Peyer's patch (tissue), 4 donors: ENCODE results near the gene CYP2A13. TPM values are rescaled to one million over a fixed set of nuclear protein-coding genes. Genes with fewer than 3 reads are reported as not detected.
"Not testable (repeated sequence)": the region's sequence is repeated elsewhere in the genome, so short reads cannot be mapped to it uniquely, and the experiment has no call there.

ENCODE experiments used
- DNase-seq, 3 donors: peaks; one replicate each; pipeline ENCODE4 v3.0.0-alpha.2; 2017 to 2019
- H3K27ac ChIP-seq, 4 donors: fragments of 200-600 bp; sonication (generic); one replicate each; pipeline ENCODE4 v1.5.1; 2016 to 2019
- H3K27me3 ChIP-seq, 2 donors: fragments of 200-600 bp; sonication (generic); one replicate each; pipeline ENCODE4 v1.5.1; 2019
- H3K36me3 ChIP-seq, 3 donors: fragments of 200-600 bp; sonication (generic); one replicate each; pipeline ENCODE4 v1.5.1; 2016 to 2019
- H3K4me1 ChIP-seq, 4 donors: fragments of 200-600 bp; sonication (generic); one replicate each; pipeline ENCODE4 v1.5.1; 2016 to 2019
- H3K4me3 ChIP-seq, 4 donors: fragments of 200-600 bp; sonication (generic); 1 replicate in 3 of 4; 2 replicates in 1 of 4; pipeline ENCODE4 v1.5.1; 2016 to 2019; ENCODE audit warnings: mild to moderate bottlenecking in 1 of 4
- H3K9me3 ChIP-seq, 4 donors: fragments of 200-600 bp; sonication (generic); one replicate each; pipeline ENCODE4 v1.5.1; 2016 to 2019; ENCODE audit warnings: mild to moderate bottlenecking in 1 of 4
- CTCF ChIP-seq, 6 experiments: fragments of 450-650 bp in 4 of 6; fragments of 200-600 bp in 2 of 6; sonication (generic) in 1 of 6; IDR thresholded peaks; one replicate each; pipeline ENCODE4 v1.5.1; 2017 to 2019; ENCODE audit warnings: antibody characterized with exemption in 6 of 6, mild to moderate bottlenecking in 3 of 6, moderate library complexity in 1 of 6
- POLR2A ChIP-seq, 2 donors: fragments of 450-650 bp; IDR thresholded peaks; one replicate each; pipeline ENCODE4 v1.5.1; 2017; ENCODE audit warnings: antibody characterized with exemption in 2 of 2, mild to moderate bottlenecking in 2 of 2, moderate library complexity in 2 of 2
- total RNA-seq, 4 donors: library from RNA; depleted of rRNA; stranded (reverse); fragments of >200 nt; gene quantifications; one replicate each; pipeline ENCODE4 v1.1.0, GENCODE V29; 2016

Gene CYP2A13
- total RNA-seq, 4 donors from 2014 or later: not detected

- no peak for TF ChIP-seq CTCF (IDR thresholded peaks at IDR 0.05)
- no peak for TF ChIP-seq POLR2A (IDR thresholded peaks at IDR 0.05)
- no peak overlapping the region for H3K27ac ChIP-seq
- H3K36me3 ChIP-seq: no peaks in the 10 kb centered on the region
- no peaks in the 10 kb centered on the region for H3K9me3 ChIP-seq
- H3K4me1 ChIP-seq: no peaks in the 10 kb centered on the region
- H3K27me3 ChIP-seq: no peaks in the 10 kb centered on the region
- DNase-seq: no peak
- no peak overlapping the region for H3K4me3 ChIP-seq
Observed at GRCh38 chr19:41096353-41096752, 8.1 kb downstream of the CYP2A13 start.

GRCh38 chr19:41097302-41097701, 9.1 kb downstream of the CYP2A13 start:
- no peak for TF ChIP-seq POLR2A (IDR thresholded peaks at IDR 0.05)
- no peak for TF ChIP-seq CTCF (IDR thresholded peaks at IDR 0.05)
- no peaks in the 10 kb centered on the region for H3K9me3 ChIP-seq
- H3K36me3 ChIP-seq: no peaks in the 10 kb centered on the region
- DNase-seq: no peak
- no peaks in the 10 kb centered on the region for H3K27me3 ChIP-seq
- no peak overlapping the region for H3K27ac ChIP-seq
- no peak overlapping the region for H3K4me3 ChIP-seq
- H3K4me1 ChIP-seq: no peaks in the 10 kb centered on the region

- TF ChIP-seq POLR2A (IDR thresholded peaks at IDR 0.05): no peak
- no peak for TF ChIP-seq CTCF (IDR thresholded peaks at IDR 0.05)
- no peak overlapping the region for H3K27ac ChIP-seq
- no peaks in the 10 kb centered on the region for H3K36me3 ChIP-seq
- peaks cover 0 to 5% (median 0%) of the 10 kb centered on the region in 4 donors for H3K9me3 ChIP-seq
- no peaks in the 10 kb centered on the region for H3K4me1 ChIP-seq
- no peak overlapping the region for H3K4me3 ChIP-seq
- DNase-seq: no peak
- no peaks in the 10 kb centered on the region for H3K27me3 ChIP-seq
Observed at GRCh38 chr19:41098762-41099161, 10.5 kb downstream of the CYP2A13 start.

GRCh38 chr19:41102210-41102609, 14.0 kb downstream of the CYP2A13 start:
- H3K27ac ChIP-seq: not testable (repeated sequence)

GRCh38 chr19:41106177-41106576, 17.9 kb downstream of the CYP2A13 start:
- DNase-seq: no peak
- Histone ChIP-seq H3K4me1 (no peaks in the 10 kb centered on the region), H3K27me3 (no peaks in the 10 kb centered on the region), H3K4me3 (no peak overlapping the region), H3K27ac (no peak overlapping the region), H3K36me3 (no peaks in the 10 kb centered on the region), H3K9me3 (peaks cover 0 to 5% (median 0%) of the 10 kb centered on the region in 4 donors)
- TF ChIP-seq CTCF (IDR thresholded peaks at IDR 0.05): no peak
- no peak for TF ChIP-seq POLR2A (IDR thresholded peaks at IDR 0.05)

More at GRCh38 chr19:41102210-41102609, 14.0 kb downstream of the CYP2A13 start:
- DNase-seq, H3K27me3 ChIP-seq, H3K4me1 ChIP-seq, H3K9me3 ChIP-seq, H3K4me3 ChIP-seq, H3K36me3 ChIP-seq: not testable (repeated sequence)

GRCh38 chr19:41111296-41111695, 23.0 kb downstream of the CYP2A13 start:
- Histone ChIP-seq H3K9me3 (no peaks in the 10 kb centered on the region), H3K4me3 (no peak overlapping the region), H3K4me1 (no peaks in the 10 kb centered on the region), H3K27me3 (no peaks in the 10 kb centered on the region), H3K27ac (no peak overlapping the region), H3K36me3 (no peaks in the 10 kb centered on the region)
- TF ChIP-seq CTCF (IDR thresholded peaks at IDR 0.05) (no peak), POLR2A (IDR thresholded peaks at IDR 0.05) (no peak)
- DNase-seq: no peak
